GM23338 (cell line): Measurements from ENCODE around the gene FAAP100.

Experiments
- CREB1 ChIP-seq: fragments of 250-450 bp; sonication (Bioruptor Pico); IDR thresholded peaks from 2 replicates; pipeline ENCODE4 v1.5.0; 2020; ENCODE audit warnings: low read depth, mild to moderate bottlenecking, moderate library complexity
- CTCF ChIP-seq, 2 experiments: fragments of 200-600 bp in 1 of 2; sonication (generic) in 1 of 2; conservative IDR thresholded peaks; 2 replicates each; pipeline versions ENCODE4 v1.5.1 to v1.6.1; 2016 to 2017; ENCODE audit warnings: antibody characterized with exemption in 2 of 2, low read depth in 2 of 2, mild to moderate bottlenecking in 2 of 2, moderate library complexity in 1 of 2
- EZH2 ChIP-seq: fragments of 200-600 bp; sonication (generic); IDR thresholded peaks from one replicate; pipeline ENCODE4 v1.8.0; 2017; ENCODE audit warnings: antibody characterized with exemption, mild to moderate bottlenecking, low read depth; ENCODE audit not compliant: unreplicated experiment
- EZH2phosphoT487 ChIP-seq: fragments of 200-600 bp; sonication (generic); IDR thresholded peaks from one replicate; pipeline ENCODE4 v1.8.1; 2018; ENCODE audit warnings: antibody characterized with exemption; ENCODE audit not compliant: unreplicated experiment
- JUNB ChIP-seq: IDR thresholded peaks from one replicate; pipeline ENCODE4 v1.6.1; 2016; ENCODE audit warnings: antibody characterized with exemption; ENCODE audit not compliant: unreplicated experiment
- POLR2AphosphoS5 ChIP-seq: IDR thresholded peaks from 2 replicates; pipeline ENCODE4 v1.6.1; 2016; ENCODE audit warnings: antibody characterized with exemption, low read depth
- REST ChIP-seq: IDR thresholded peaks from one replicate; pipeline ENCODE4 v1.6.1; 2018; ENCODE audit warnings: antibody characterized with exemption; ENCODE audit not compliant: unreplicated experiment
- STAT1 ChIP-seq: IDR thresholded peaks from one replicate; pipeline ENCODE4 v1.6.1; 2016; ENCODE audit warnings: antibody characterized with exemption; ENCODE audit not compliant: unreplicated experiment
- ZNF114 ChIP-seq: fragments of 250-450 bp; sonication (Bioruptor Pico); IDR thresholded peaks from 2 replicates; pipeline ENCODE4 v1.5.0; 2020; ENCODE audit warnings: mild to moderate bottlenecking, moderate library complexity
- ZNF331 ChIP-seq: fragments of 250-450 bp; sonication (Bioruptor Pico); IDR thresholded peaks from 2 replicates; pipeline ENCODE4 v1.5.0; 2020; ENCODE audit warnings: low read depth, mild to moderate bottlenecking, moderate library complexity
- ZNF462 ChIP-seq: fragments of 250-450 bp; sonication (Bioruptor Pico); IDR thresholded peaks from 2 replicates; pipeline ENCODE4 v1.5.0; 2020; ENCODE audit warnings: mild to moderate bottlenecking, moderate library complexity

- TF ChIP-seq CTCF (conservative IDR thresholded peaks at IDR 0.05; ENCODE audit: low read depth in 2 of 2) (no peak), POLR2AphosphoS5 (no peak), EZH2phosphoT487 (no peak), EZH2 (no peak), ZNF331 (CRISPR knock-in tag) (no peak), ZNF462 (no peak), STAT1 (no peak), REST (no peak), JUNB (no peak), CREB1 (CRISPR knock-in tag) (no peak), ZNF114 (CRISPR knock-in tag) (no peak)
Observed at GRCh38 chr17:81542431-81543338, 9.5 kb downstream of the FAAP100 start.
